Left hindlimb (tissue), 1 donor: ENCODE measurements around the gene PTPN9.
"Not testable (repeated sequence)": the region's sequence is repeated elsewhere in the genome, so short reads cannot be mapped to it uniquely, and the experiment has no call there.

Source experiments
- DNase-seq: peaks from one replicate; pipeline ENCODE4 v3.0.0-alpha.2; 2018

Gene PTPN9

GRCh38 chr15:75452364-75452864 lies 126.7 kb downstream of the PTPN9 start:
- peak; percentile 86 for DNase-seq

GRCh38 chr15:75451674-75452363 lies 127.3 kb downstream of the PTPN9 start, which contains the start of gene SIN3A:
Gene SIN3A (minus strand): TSS chr15:75451690. CDS start chr15:75430375, 21,315 bp downstream.
- DNase-seq, result peak; percentile 100

GRCh38 chr15:75451202-75451673 lies 127.9 kb downstream of the PTPN9 start:
- DNase-seq, result no peak

- peak; percentile 99 for DNase-seq
Measured at GRCh38 chr15:75450307-75451201, 128.6 kb downstream of the PTPN9 start.

- no peak for DNase-seq
Measured at GRCh38 chr15:75449585-75450306, 129.4 kb downstream of the PTPN9 start.

- not testable (repeated sequence) for DNase-seq
Measured at GRCh38 chr15:75448171-75448570, 130.9 kb downstream of the PTPN9 start.

DNA sequence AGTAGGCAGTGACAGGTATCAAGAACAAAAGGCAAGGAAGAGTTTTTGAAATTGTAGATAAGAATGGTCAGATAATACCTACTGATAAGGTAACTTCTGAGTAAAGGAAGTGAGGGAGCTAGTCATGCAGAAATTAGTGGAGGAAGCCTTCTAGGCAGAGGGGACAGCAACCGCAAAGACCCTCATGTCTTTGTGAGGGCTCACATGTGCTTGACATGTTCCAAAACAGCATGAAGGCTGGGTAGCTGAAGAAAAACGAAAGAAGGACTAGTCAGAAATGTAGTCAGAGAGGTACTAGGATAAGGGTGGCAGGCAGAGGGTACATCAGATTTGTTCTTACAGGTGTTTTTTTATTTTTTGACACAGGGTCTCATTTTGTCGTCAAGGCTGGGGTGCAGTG lies 133.0 kb downstream of the PTPN9 start:
- DNase-seq, result no peak

DNA sequence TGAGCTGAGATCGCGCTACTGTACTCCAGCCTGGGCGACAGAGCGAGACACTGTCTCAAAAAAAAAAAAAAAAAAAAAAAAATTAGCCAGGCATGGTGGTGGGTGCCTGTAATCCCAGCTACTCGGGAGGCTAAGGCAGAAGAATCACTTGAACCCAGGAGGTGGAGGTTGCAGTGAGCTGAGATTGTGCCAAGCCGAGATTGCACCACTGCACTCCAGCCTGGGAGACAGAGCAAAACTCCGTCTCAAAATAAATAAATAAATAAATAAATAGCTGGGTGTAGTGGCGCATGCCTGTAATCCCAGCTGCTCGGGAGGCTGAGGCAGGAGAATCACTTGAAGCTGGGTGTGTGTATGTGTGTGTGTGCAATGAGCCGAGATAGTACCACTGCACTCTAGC lies 133.8 kb downstream of the PTPN9 start:
- not testable (repeated sequence) for DNase-seq

- DNase-seq, result not testable (repeated sequence)
Measured at GRCh38 chr15:75443972-75444453, 135.1 kb downstream of the PTPN9 start.

- no peak for DNase-seq
Measured at GRCh38 chr15:75437721-75438120, 141.4 kb downstream of the PTPN9 start.

DNA sequence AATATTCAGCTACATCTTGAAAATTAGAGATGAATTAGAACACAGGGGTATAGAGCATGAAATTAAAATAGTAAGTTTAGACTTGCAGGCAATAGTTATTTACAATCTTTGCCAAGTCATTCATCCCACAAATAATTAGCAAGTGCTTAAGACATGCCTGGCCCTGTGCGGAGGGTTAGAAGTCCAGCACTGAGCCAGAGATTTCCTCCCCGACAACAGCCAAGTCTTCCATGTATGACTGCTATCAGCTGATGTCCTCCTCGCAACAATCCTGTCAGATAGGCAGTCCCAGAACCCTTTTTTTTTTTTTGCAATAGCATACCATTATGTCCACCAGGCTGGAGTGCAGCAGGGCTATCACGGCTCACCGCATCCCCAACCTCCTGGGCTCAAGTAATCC lies 142.2 kb downstream of the PTPN9 start:
- DNase-seq, result no peak

GRCh38 chr15:75431682-75432081 lies 147.4 kb downstream of the PTPN9 start:
- no peak for DNase-seq

- DNase-seq, result no peak
Measured at GRCh38 chr15:75431270-75431669, 147.8 kb downstream of the PTPN9 start.

DNA sequence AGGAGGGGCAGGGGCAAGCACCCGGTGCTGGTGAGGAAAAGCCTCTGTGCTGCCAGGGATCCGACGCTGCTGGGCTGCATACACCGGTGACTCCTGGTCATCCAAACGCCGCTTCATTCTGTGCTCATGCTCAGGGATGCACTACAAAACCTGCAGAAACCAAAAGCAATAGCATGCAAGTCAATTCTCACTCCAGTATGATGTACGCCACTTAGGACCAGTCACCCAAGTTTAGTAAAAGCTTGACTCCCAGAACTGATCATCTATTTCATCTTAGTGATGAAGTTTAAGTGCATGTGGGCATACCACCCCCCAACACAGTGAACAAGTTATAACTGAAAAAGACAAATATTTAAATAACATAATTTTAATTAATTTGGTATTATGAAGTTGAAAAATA lies 148.9 kb downstream of the PTPN9 start:
- no peak for DNase-seq

- DNase-seq, result no peak
Measured at GRCh38 chr15:75428152-75428551, 151.0 kb downstream of the PTPN9 start.

DNA sequence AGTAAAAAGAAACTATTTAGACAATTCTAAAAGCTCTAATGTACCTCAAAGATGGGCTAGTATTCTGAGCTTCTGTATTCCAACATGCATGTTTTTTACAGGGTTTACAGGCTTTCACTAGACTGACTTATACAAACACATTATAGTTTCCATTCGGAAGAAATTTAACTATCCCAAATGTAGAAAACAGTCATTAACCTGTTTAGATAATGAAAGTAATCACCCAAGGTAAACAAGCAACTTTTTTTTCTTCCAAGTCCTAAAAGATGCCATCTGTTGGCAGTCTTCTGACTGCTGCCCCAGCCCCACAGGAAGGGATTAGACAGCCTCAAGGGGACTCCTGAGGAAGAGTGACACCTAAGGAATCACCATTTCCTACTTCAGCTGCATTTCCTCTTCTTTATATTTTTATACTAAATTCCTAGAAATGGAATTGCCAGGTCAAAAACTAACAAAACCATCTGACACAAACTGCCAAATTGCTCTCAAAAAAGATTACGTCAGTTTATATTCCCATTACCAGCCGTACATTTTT lies 153.1 kb downstream of the PTPN9 start:
- no peak for DNase-seq

GRCh38 chr15:75422554-75422953 lies 156.6 kb downstream of the PTPN9 start:
- no peak for DNase-seq

DNA sequence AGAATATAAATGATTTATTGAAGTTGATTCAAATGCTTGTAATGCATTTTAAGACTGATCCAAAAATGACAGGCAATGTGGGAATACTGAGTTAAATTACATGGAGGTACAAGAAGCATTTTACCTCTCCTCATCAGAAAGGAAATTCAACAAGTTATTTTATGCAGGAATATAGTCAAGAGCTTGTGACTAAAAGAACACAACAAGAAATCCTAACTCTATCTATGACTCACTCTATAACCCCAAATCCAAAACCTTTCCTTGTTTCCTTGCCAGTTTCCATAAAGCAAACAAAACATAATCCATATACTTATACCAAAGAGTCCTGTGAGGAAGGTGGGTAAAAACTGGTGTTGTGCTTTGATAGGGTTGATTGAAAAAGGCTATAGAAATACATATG lies 158.4 kb downstream of the PTPN9 start:
- DNase-seq, result no peak

DNA sequence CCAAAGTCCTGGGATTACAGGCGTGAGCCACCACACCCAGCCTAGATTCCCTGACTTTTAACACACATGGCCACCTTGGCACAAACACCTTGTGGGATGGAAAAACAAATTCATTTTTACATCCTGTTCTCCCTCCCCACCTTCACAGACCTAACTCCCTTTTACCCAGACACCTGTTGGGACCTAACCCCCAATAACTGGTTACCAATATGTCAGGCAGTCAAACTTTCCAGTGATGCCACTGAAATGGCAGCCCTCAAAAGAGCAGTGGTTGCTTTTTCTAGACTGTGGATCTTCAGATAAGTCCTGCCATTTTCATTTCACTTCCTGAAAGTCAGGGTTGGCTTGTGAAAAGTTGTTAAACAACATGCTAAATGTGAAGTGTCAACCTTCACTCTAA lies 162.5 kb downstream of the PTPN9 start:
- no peak for DNase-seq
